GM18907 (cell line): Measurements from ENCODE around the gene C1orf226.
"Not testable (repeated sequence)": the region's sequence is repeated elsewhere in the genome, so short reads cannot be mapped to it uniquely, and the experiment has no call there.

Source experiments
- ATAC-seq: cut with Tn5 transposase; IDR thresholded peaks from one replicate; pipeline ENCODE4 v1.9.1; 2021; ENCODE audit warnings: mild to moderate bottlenecking, moderate library complexity; ENCODE audit not compliant: unreplicated experiment

The C1orf226 gene

GRCh38 chr1:162404550-162405160 lies 23.1 kb downstream of the C1orf226 start:
- no peak for ATAC-seq

- no peak for ATAC-seq
Observed at GRCh38 chr1:162405800-162406199, 24.3 kb downstream of the C1orf226 start.

- ATAC-seq = no peak
Observed at GRCh38 chr1:162406811-162407210, 25.3 kb downstream of the C1orf226 start.

- ATAC-seq = no peak
Observed at GRCh38 chr1:162407539-162407938, 26.0 kb downstream of the C1orf226 start.

GRCh38 chr1:162412002-162412401 lies 30.5 kb downstream of the C1orf226 start, which contains the start of gene SH2D1B:
SH2D1B (minus strand) TSS chr1:162412136; CDS start chr1:162412016, 120 bp downstream.
- no peak for ATAC-seq

GRCh38 chr1:162416215-162416614 lies 34.7 kb downstream of the C1orf226 start:
- no peak for ATAC-seq

- ATAC-seq = no peak
Observed at GRCh38 chr1:162416909-162417308, 35.4 kb downstream of the C1orf226 start.

GRCh38 chr1:162417650-162418049 lies 36.1 kb downstream of the C1orf226 start:
- ATAC-seq = no peak

- not testable (repeated sequence) for ATAC-seq
Observed at GRCh38 chr1:162418584-162418983, 37.1 kb downstream of the C1orf226 start.

GRCh38 chr1:162419450-162419931 lies 38.0 kb downstream of the C1orf226 start:
- ATAC-seq = not testable (repeated sequence)

GRCh38 chr1:162420120-162420519 lies 38.6 kb downstream of the C1orf226 start:
- ATAC-seq = no peak

- ATAC-seq = no peak
Observed at GRCh38 chr1:162421258-162422164, 40.0 kb downstream of the C1orf226 start.

GRCh38 chr1:162422662-162423375 lies 41.3 kb downstream of the C1orf226 start:
- no peak for ATAC-seq

- ATAC-seq = no peak
Observed at GRCh38 chr1:162430583-162430982, 49.1 kb downstream of the C1orf226 start.

GRCh38 chr1:162432977-162433713 lies 51.6 kb downstream of the C1orf226 start:
- not testable (repeated sequence) for ATAC-seq
